NCI-H748 treated with DMSO at 0.1 percent for 48 hours (cell line): ENCODE measurements around the gene PLCD3.

Experiments
- DNase-seq: peaks from one replicate; lab custom pipeline; 2025; lab: John Stamatoyannopoulos, UW

The PLCD3 gene

GRCh38 chr17:45132320-45132571, at the start of gene PLCD3:
TSS of gene PLCD3 (minus strand) at chr17:45132515. CDS start at chr17:45132410, 105 bp downstream.
- peak; percentile 20 for DNase-seq

GRCh38 chr17:45177563-45177962, 45.2 kb upstream of the PLCD3 start:
- DNase-seq = no peak

- DNase-seq = no peak
These were observed 43.4 kb upstream of the PLCD3 start for GRCh38 chr17:45175759-45176115.

GRCh38 chr17:45172541-45173286, 40.4 kb upstream of the PLCD3 start:
- no peak for DNase-seq

GRCh38 chr17:45172232-45172540, 39.9 kb upstream of the PLCD3 start:
- no peak for DNase-seq

GRCh38 chr17:45171338-45172231, 39.3 kb upstream of the PLCD3 start:
- no peak for DNase-seq

GRCh38 chr17:45170931-45171337, 38.6 kb upstream of the PLCD3 start:
- DNase-seq = no peak

- no peak for DNase-seq
These were observed 38.1 kb upstream of the PLCD3 start for GRCh38 chr17:45170280-45170930.

GRCh38 chr17:45168991-45169752, 36.9 kb upstream of the PLCD3 start:
- DNase-seq = no peak

- DNase-seq = no peak
These were observed 32.5 kb upstream of the PLCD3 start for GRCh38 chr17:45164734-45165269.

GRCh38 chr17:45162025-45162687, 29.8 kb upstream of the PLCD3 start:
- no peak for DNase-seq

GRCh38 chr17:45161288-45162024, 29.1 kb upstream of the PLCD3 start, which contains the start of gene HEXIM2:
TSS of gene HEXIM2 (plus strand) at chr17:45161875. CDS start at chr17:45162794, 919 bp downstream.
- DNase-seq = peak; percentile 98

GRCh38 chr17:45160447-45161287, 28.4 kb upstream of the PLCD3 start:
- DNase-seq = peak; percentile 15

- DNase-seq = no peak
These were observed 23.9 kb upstream of the PLCD3 start for GRCh38 chr17:45156242-45156641.

- no peak for DNase-seq
These were observed 23.2 kb upstream of the PLCD3 start for GRCh38 chr17:45155483-45155882.

GRCh38 chr17:45155029-45155428, 22.7 kb upstream of the PLCD3 start:
- DNase-seq = no peak

- no peak for DNase-seq
These were observed 18.8 kb upstream of the PLCD3 start for GRCh38 chr17:45150911-45151809.
